Measurements from ENCODE around the gene NHERF2. TPM values are rescaled to one million over a fixed set of nuclear protein-coding genes. Genes with fewer than 3 reads are reported as not detected.
"Not testable (repeated sequence)": the region's sequence is repeated elsewhere in the genome, so short reads cannot be mapped to it uniquely, and the experiment has no call there.

NHERF2 gene
- total RNA-seq, 1 donor from 2014 or later = 78.8 TPM

GRCh38 chr16:2009791-2010510, 16.8 kb upstream of the NHERF2 start, which contains the start of gene ZNF598:
ZNF598 (minus strand) TSS chr16:2009821.
- TF ChIP-seq CTCF (IDR thresholded peaks at IDR 0.05; ENCODE audit: unreplicated experiment) = no peak
- DNase-seq (ENCODE audit: low spot score) = peak; percentile 80
- Mint-ChIP-seq H3K9me3 (ENCODE audit: unreplicated experiment) (no peaks in the 10 kb centered on the region), H3K36me3 (ENCODE audit: low read depth, unreplicated experiment) (peaks cover 6% of the 10 kb centered on the region), H3K4me1 (ENCODE audit: unreplicated experiment) (peaks cover 21% of the 10 kb centered on the region), H3K27me3 (ENCODE audit: unreplicated experiment) (peaks cover 15% of the 10 kb centered on the region), H3K4me3 (ENCODE audit: unreplicated experiment) (peak within 1 kb of the TSS; percentile 95), H3K27ac (ENCODE audit: unreplicated experiment) (peak within 1 kb of the TSS; percentile 77)

GRCh38 chr16:2011726-2012125, 15.0 kb upstream of the NHERF2 start:
- not testable (repeated sequence) for H3K27ac Mint-ChIP-seq (ENCODE audit: unreplicated experiment); H3K36me3 Mint-ChIP-seq (ENCODE audit: low read depth, unreplicated experiment); H3K4me3 Mint-ChIP-seq (ENCODE audit: unreplicated experiment); H3K9me3 Mint-ChIP-seq (ENCODE audit: unreplicated experiment); DNase-seq (ENCODE audit: low spot score)
- Mint-ChIP-seq H3K27me3 (ENCODE audit: unreplicated experiment) (peaks cover 13% of the 10 kb centered on the region), H3K4me1 (ENCODE audit: unreplicated experiment) (peaks cover 17% of the 10 kb centered on the region)

- Mint-ChIP-seq H3K4me3 (ENCODE audit: unreplicated experiment) (no peak overlapping the region), H3K27me3 (ENCODE audit: unreplicated experiment) (peaks cover 8% of the 10 kb centered on the region)
Observed at GRCh38 chr16:2013527-2013926, 13.2 kb upstream of the NHERF2 start.

GRCh38 chr16:2015117-2015946, 11.4 kb upstream of the NHERF2 start:
- H3K27me3 Mint-ChIP-seq (ENCODE audit: unreplicated experiment) = peaks cover 10% of the 10 kb centered on the region
- no peak for DNase-seq (ENCODE audit: low spot score)
- no peaks in the 10 kb centered on the region for H3K36me3 Mint-ChIP-seq (ENCODE audit: low read depth, unreplicated experiment)
- H3K4me1 Mint-ChIP-seq (ENCODE audit: unreplicated experiment) = peaks cover under 1% of the 10 kb centered on the region
- no peak overlapping the region for H3K27ac Mint-ChIP-seq (ENCODE audit: unreplicated experiment)
- TF ChIP-seq CTCF (IDR thresholded peaks at IDR 0.05; ENCODE audit: unreplicated experiment) = no peak
- no peak overlapping the region for H3K4me3 Mint-ChIP-seq (ENCODE audit: unreplicated experiment)
- H3K9me3 Mint-ChIP-seq (ENCODE audit: unreplicated experiment) = no peaks in the 10 kb centered on the region

More at GRCh38 chr16:2013527-2013926, 13.2 kb upstream of the NHERF2 start:
- no peak for TF ChIP-seq CTCF (IDR thresholded peaks at IDR 0.05; ENCODE audit: unreplicated experiment)
- H3K9me3 Mint-ChIP-seq (ENCODE audit: unreplicated experiment) = no peaks in the 10 kb centered on the region
- no peak overlapping the region for H3K27ac Mint-ChIP-seq (ENCODE audit: unreplicated experiment)
- no peak for DNase-seq (ENCODE audit: low spot score)
- peaks cover 9% of the 10 kb centered on the region for H3K4me1 Mint-ChIP-seq (ENCODE audit: unreplicated experiment)
- peaks cover 3% of the 10 kb centered on the region for H3K36me3 Mint-ChIP-seq (ENCODE audit: low read depth, unreplicated experiment)

- H3K27me3 Mint-ChIP-seq (ENCODE audit: unreplicated experiment) = peaks cover 14% of the 10 kb centered on the region
- no peaks in the 10 kb centered on the region for H3K4me1 Mint-ChIP-seq (ENCODE audit: unreplicated experiment)
- no peak overlapping the region for H3K27ac Mint-ChIP-seq (ENCODE audit: unreplicated experiment)
- H3K9me3 Mint-ChIP-seq (ENCODE audit: unreplicated experiment) = no peaks in the 10 kb centered on the region
- H3K4me3 Mint-ChIP-seq (ENCODE audit: unreplicated experiment) = no peak overlapping the region
- H3K36me3 Mint-ChIP-seq (ENCODE audit: low read depth, unreplicated experiment) = no peaks in the 10 kb centered on the region
- TF ChIP-seq CTCF (IDR thresholded peaks at IDR 0.05; ENCODE audit: unreplicated experiment) = no peak
- no peak for DNase-seq (ENCODE audit: low spot score)
Observed at GRCh38 chr16:2015947-2016208, 10.8 kb upstream of the NHERF2 start.
